Liver (tissue), 9 donors: ENCODE data around the gene CYFIP2. TPM values are rescaled to one million over a fixed set of nuclear protein-coding genes. Genes with fewer than 3 reads are reported as not detected.

Experiments used
- DNase-seq: peaks from one replicate; pipeline ENCODE4 v3.0.0-alpha.2; 2017; ENCODE audit warnings: low spot score
- H3K27ac ChIP-seq, 2 donors: one replicate each; pipeline ENCODE4 v1.7.0; 2013; ENCODE audit warnings: inconsistent platforms in 2 of 2, low read length in 2 of 2, control low read depth in 1 of 2, low read depth in 1 of 2, mild to moderate bottlenecking in 1 of 2
- H3K27me3 ChIP-seq, 4 donors: one replicate each; pipeline versions ENCODE4 v1.6.1 to v1.7.0; 2013; ENCODE audit warnings: low read length in 3 of 4, inconsistent platforms in 1 of 4, mild to moderate bottlenecking in 1 of 4, moderate library complexity in 1 of 4; ENCODE audit not compliant: control insufficient read depth in 4 of 4, insufficient read depth in 4 of 4
- H3K36me3 ChIP-seq, 4 donors: one replicate each; pipeline versions ENCODE4 v1.6.1 to v1.7.0; 2013; ENCODE audit warnings: low read length in 3 of 4, mild to moderate bottlenecking in 3 of 4, low read depth in 1 of 4, moderate library complexity in 1 of 4; ENCODE audit not compliant: control insufficient read depth in 4 of 4, insufficient read depth in 3 of 4
- H3K4me1 ChIP-seq, 4 donors: one replicate each; pipeline versions ENCODE4 v1.6.1 to v1.7.0; 2013; ENCODE audit warnings: low read length in 3 of 4, mild to moderate bottlenecking in 3 of 4, moderate library complexity in 1 of 4; ENCODE audit not compliant: control insufficient read depth in 4 of 4, insufficient read depth in 4 of 4
- H3K4me3 ChIP-seq, 3 donors: one replicate each; pipeline versions ENCODE4 v1.6.1 to v1.7.0; 2013; ENCODE audit warnings: low read length in 3 of 3, control low read depth in 1 of 3, low read depth in 1 of 3, mild to moderate bottlenecking in 1 of 3
- H3K9ac ChIP-seq, 2 donors: one replicate each; pipeline ENCODE4 v1.7.0; 2013; ENCODE audit warnings: low read length in 2 of 2, mild to moderate bottlenecking in 2 of 2, moderate library complexity in 2 of 2, control low read depth in 1 of 2, low read depth in 1 of 2
- H3K9me3 ChIP-seq, 4 donors: one replicate each; pipeline versions ENCODE4 v1.6.1 to v1.7.0; 2013; ENCODE audit warnings: low read length in 3 of 4; ENCODE audit not compliant: control insufficient read depth in 4 of 4
- ATF3 ChIP-seq: IDR thresholded peaks from 2 replicates; pipeline ENCODE4 v1.6.1; 2016; ENCODE audit warnings: antibody characterized with exemption
- CTCF ChIP-seq: fragments of 150-350 bp; IDR thresholded peaks from 2 replicates; pipeline ENCODE4 v1.5.1; 2017; ENCODE audit warnings: improper control_type of control experiment, low read depth, low read length; ENCODE audit not compliant: missing input control
- EGR1 ChIP-seq, 2 donors: IDR thresholded peaks; 2 replicates each; pipeline ENCODE4 v1.6.1; 2016 to 2018; ENCODE audit warnings: antibody characterized with exemption in 2 of 2, low read depth in 2 of 2
- FOXA1 ChIP-seq: IDR thresholded peaks from 2 replicates; pipeline ENCODE4 v1.6.1; 2016; ENCODE audit warnings: antibody characterized with exemption
- FOXA2 ChIP-seq: IDR thresholded peaks from 2 replicates; pipeline ENCODE4 v1.6.1; 2016; ENCODE audit warnings: antibody characterized with exemption
- GABPA ChIP-seq, 2 donors: IDR thresholded peaks in 1 of 2; conservative IDR thresholded peaks in 1 of 2; 2 replicates each; pipeline ENCODE4 v1.6.1; 2016; ENCODE audit warnings: antibody characterized with exemption in 2 of 2, mild to moderate bottlenecking in 1 of 2, moderate library complexity in 1 of 2
- HNF4A ChIP-seq, 2 donors: conservative IDR thresholded peaks; 2 replicates each; pipeline ENCODE4 v1.6.1; 2016; ENCODE audit warnings: antibody characterized with exemption in 2 of 2, mild to moderate bottlenecking in 2 of 2
- JUND ChIP-seq, 2 donors: IDR thresholded peaks; 2 replicates each; pipeline ENCODE4 v1.6.1; 2016; ENCODE audit warnings: antibody characterized with exemption in 2 of 2
- NR2F2 ChIP-seq: IDR thresholded peaks from 2 replicates; pipeline ENCODE4 v1.6.1; 2016; ENCODE audit warnings: antibody characterized with exemption
- RAD21 ChIP-seq, 2 donors: IDR thresholded peaks; 2 replicates each; pipeline ENCODE4 v1.6.1; 2016; ENCODE audit warnings: antibody characterized with exemption in 2 of 2, mild to moderate bottlenecking in 2 of 2
- RXRA ChIP-seq, 2 donors: IDR thresholded peaks; 2 replicates each; pipeline ENCODE4 v1.6.1; 2017 to 2018; ENCODE audit warnings: antibody characterized with exemption in 2 of 2, mild to moderate bottlenecking in 1 of 2
- SP1 ChIP-seq: IDR thresholded peaks from 2 replicates; pipeline ENCODE4 v1.6.1; 2018; ENCODE audit warnings: antibody characterized with exemption, mild to moderate bottlenecking
- TAF1 ChIP-seq: conservative IDR thresholded peaks from 2 replicates; pipeline ENCODE4 v1.6.1; 2016; ENCODE audit warnings: antibody characterized with exemption, mild to moderate bottlenecking
- YY1 ChIP-seq: IDR thresholded peaks from 2 replicates; pipeline ENCODE4 v1.6.1; 2016; ENCODE audit warnings: antibody characterized with exemption, mild to moderate bottlenecking
- ZBTB33 ChIP-seq: IDR thresholded peaks from 2 replicates; pipeline ENCODE4 v1.6.1; 2016; ENCODE audit warnings: antibody characterized with exemption
- WGBS: extraction: QIAGEN DNeasy Blood & Tissue Kit; methylation state at CpG from one replicate; pipeline ENCODE4 v1.1.7; 2013; 5-methylcytosine and 5-hydroxymethylcytosine counted together
- polyA plus RNA-seq, 2 donors: library from polyadenylated mRNA; stranded (reverse) in 1 of 2; unstranded in 1 of 2; fragments of 200-250 nt in 1 of 2; fragments of >200 nt in 1 of 2; fragmentation: Nextera tagmentation in 1 of 2; extraction: Ambion mirVana in 1 of 2; gene quantifications; one replicate each; pipeline versions ENCODE4 v1.2.1 to v1.2.3, GENCODE V29; 2013 to 2015
- total RNA-seq, 2 donors: library from RNA; depleted of rRNA; stranded (reverse); fragments of >200 nt; gene quantifications; one replicate each; pipeline ENCODE4 v1.2.3, GENCODE V29; 2014
- TF ChIP-seq, protein P1 (sequence below): IDR thresholded peaks from 2 replicates; pipeline ENCODE4 v1.6.1; 2016; ENCODE audit warnings: antibody characterized with exemption, mild to moderate bottlenecking
- donor health status: healthy.
- donor health status: healthy.
- donor health status: healthy.
- donor health status: healthy.
- donor health status: healthy.

CYFIP2 gene
- total and polyA plus RNA-seq, 4 donors, result 12.6 to 38.9 (median 28.2) TPM

GRCh38 chr5:157303667-157304327 lies 37.9 kb downstream of the CYFIP2 start:
- Histone ChIP-seq H3K4me3 (no peak overlapping the region), H3K9ac (no peak overlapping the region), H3K27ac (no peak overlapping the region), H3K27me3 (no peaks in the 10 kb centered on the region), H3K9me3 (no peaks in the 10 kb centered on the region), H3K4me1 (peaks cover 2 to 15% (median 7%) of the 10 kb centered on the region in 4 donors), H3K36me3 (no peaks in the 10 kb centered on the region)
- no peak for DNase-seq
- TF ChIP-seq RXRA (IDR thresholded peaks at IDR 0.05), result peak in 1 of 2 donors; percentile 16
- TF ChIP-seq JUND (IDR thresholded peaks at IDR 0.05), result no peak
- TF ChIP-seq CTCF, result no peak
- no peak for TF ChIP-seq HNF4A (conservative IDR thresholded peaks at IDR 0.05)
- peak in 1 of 2 donors; percentile 36 for TF ChIP-seq RAD21 (IDR thresholded peaks at IDR 0.05)
- TF ChIP-seq SP1, result no peak
- TF ChIP-seq GABPA (IDR thresholded peaks at IDR 0.05 in 1 of 2, conservative IDR thresholded peaks at IDR 0.05 in 1 of 2), result no peak
- TF ChIP-seq EGR1 (IDR thresholded peaks at IDR 0.05; ENCODE audit: low read depth in 2 of 2), result no peak
- TF ChIP-seq, protein P1, sequence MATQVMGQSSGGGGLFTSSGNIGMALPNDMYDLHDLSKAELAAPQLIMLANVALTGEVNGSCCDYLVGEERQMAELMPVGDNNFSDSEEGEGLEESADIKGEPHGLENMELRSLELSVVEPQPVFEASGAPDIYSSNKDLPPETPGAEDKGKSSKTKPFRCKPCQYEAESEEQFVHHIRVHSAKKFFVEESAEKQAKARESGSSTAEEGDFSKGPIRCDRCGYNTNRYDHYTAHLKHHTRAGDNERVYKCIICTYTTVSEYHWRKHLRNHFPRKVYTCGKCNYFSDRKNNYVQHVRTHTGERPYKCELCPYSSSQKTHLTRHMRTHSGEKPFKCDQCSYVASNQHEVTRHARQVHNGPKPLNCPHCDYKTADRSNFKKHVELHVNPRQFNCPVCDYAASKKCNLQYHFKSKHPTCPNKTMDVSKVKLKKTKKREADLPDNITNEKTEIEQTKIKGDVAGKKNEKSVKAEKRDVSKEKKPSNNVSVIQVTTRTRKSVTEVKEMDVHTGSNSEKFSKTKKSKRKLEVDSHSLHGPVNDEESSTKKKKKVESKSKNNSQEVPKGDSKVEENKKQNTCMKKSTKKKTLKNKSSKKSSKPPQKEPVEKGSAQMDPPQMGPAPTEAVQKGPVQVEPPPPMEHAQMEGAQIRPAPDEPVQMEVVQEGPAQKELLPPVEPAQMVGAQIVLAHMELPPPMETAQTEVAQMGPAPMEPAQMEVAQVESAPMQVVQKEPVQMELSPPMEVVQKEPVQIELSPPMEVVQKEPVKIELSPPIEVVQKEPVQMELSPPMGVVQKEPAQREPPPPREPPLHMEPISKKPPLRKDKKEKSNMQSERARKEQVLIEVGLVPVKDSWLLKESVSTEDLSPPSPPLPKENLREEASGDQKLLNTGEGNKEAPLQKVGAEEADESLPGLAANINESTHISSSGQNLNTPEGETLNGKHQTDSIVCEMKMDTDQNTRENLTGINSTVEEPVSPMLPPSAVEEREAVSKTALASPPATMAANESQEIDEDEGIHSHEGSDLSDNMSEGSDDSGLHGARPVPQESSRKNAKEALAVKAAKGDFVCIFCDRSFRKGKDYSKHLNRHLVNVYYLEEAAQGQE, result no peak
- TF ChIP-seq ATF3, result no peak
- TF ChIP-seq TAF1, result no peak
- no peak for TF ChIP-seq FOXA1
- no peak for TF ChIP-seq NR2F2
- 61% methylated on average over 8 of the region's 8 CpGs for WGBS

GRCh38 chr5:157306081-157306480 lies 40.2 kb downstream of the CYFIP2 start:
- H3K36me3 ChIP-seq, result no peaks in the 10 kb centered on the region
- no peaks in the 10 kb centered on the region for H3K27me3 ChIP-seq
- no peak for TF ChIP-seq RXRA (IDR thresholded peaks at IDR 0.05)
- no peak for TF ChIP-seq ATF3
- TF ChIP-seq JUND (IDR thresholded peaks at IDR 0.05), result no peak
- no peak for TF ChIP-seq YY1
- TF ChIP-seq EGR1 (IDR thresholded peaks at IDR 0.05; ENCODE audit: low read depth in 2 of 2), result no peak
- TF ChIP-seq FOXA2, result no peak
- no peak for TF ChIP-seq TAF1
- no peak for TF ChIP-seq ZBTB33
- no peak for TF ChIP-seq SP1
- no peak for TF ChIP-seq RAD21 (IDR thresholded peaks at IDR 0.05)
- no peak for TF ChIP-seq CTCF
- H3K4me1 ChIP-seq, result peaks cover 2 to 4% (median 3%) of the 10 kb centered on the region in 4 donors
- H3K27ac ChIP-seq, result no peak overlapping the region
- no peak for DNase-seq
- no peak overlapping the region for H3K4me3 ChIP-seq
- no peak overlapping the region for H3K9ac ChIP-seq
- no peaks in the 10 kb centered on the region for H3K9me3 ChIP-seq
- 89% methylated on average over 4 of the region's 4 CpGs for WGBS
